ENCODE data around the gene ASB8. TPM values are rescaled to one million over a fixed set of nuclear protein-coding genes. Genes with fewer than 3 reads are reported as not detected.

ASB8 gene, protein sequence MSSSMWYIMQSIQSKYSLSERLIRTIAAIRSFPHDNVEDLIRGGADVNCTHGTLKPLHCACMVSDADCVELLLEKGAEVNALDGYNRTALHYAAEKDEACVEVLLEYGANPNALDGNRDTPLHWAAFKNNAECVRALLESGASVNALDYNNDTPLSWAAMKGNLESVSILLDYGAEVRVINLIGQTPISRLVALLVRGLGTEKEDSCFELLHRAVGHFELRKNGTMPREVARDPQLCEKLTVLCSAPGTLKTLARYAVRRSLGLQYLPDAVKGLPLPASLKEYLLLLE
- total RNA-seq (2013): 34.3 TPM
- polyA plus RNA-seq: 10 to 100 TPM; 23.8 to 50.0 (median 38.4) TPM
- polyA minus RNA-seq: 16.5 and 30.2 TPM in 2 replicates
- total RNA-seq: 6.1 to 19.6 (median 15.8) reads per million in 11 experiments

DNA sequence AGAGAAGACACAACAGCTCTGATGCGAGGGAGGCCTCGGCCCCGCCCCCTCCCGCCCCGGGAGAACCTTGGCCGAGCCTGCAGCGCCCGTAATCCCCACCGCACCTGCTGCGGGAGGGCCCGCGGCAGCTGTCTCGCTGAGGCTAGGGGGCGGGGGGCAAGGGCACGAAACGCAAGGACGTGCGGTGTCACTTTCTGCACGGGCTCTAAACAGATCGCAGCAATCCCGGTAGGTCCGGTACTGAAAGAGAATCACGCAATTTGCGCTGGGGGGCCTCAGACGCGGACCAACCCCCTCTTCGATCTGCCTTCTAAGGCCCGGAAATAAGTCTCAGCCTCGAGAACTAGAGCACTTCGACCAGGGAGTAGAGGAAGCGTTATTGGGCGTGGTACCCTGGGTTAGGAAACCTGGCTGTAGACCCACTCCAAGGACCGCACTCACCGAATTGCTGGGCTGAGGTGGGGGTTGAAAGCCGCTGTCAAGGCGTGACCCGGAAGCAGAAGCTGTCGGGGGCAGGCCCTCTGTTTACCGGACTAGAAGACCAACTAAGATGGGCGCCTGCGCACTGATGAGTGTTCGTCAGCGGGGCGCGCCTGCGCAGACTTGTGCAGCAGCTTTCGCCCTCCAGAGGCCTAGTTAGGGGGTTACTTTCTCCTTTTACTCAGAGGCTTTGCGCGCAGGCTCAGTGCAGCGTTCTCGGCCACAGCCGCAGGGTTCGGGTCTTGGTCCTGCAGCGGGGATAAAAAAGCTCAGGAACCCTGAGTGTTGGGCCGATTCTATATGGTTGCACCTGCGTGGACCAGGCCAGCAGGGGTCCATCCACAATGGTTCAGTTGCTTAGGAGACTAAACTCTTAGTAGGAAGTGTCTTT lies at the start of gene ASB8:
Gene ASB8 (minus strand): TSS at position 498 of the 871 bp plus-strand sequence. CDS start 4,019 bp downstream, outside the sequence.
- WGBS (ENCODE audit: insufficient coverage): under 1% methylated on average over 55 of the region's 56 CpGs
- Histone ChIP-seq H3K4me2 (replicated peaks; ENCODE audit: extremely low read depth, low read length, poor library complexity, severe bottlenecking) (peak within 1 kb of the TSS; percentile 79), H4K20me1 (ENCODE audit: insufficient read depth, low read length) (peaks cover 12% of the 10 kb centered on the region), H2AFZ (ENCODE audit: insufficient read depth, low read depth, low read length, poor library complexity, severe bottlenecking) (peak within 1 kb of the TSS; percentile 94), H3K79me2 (ENCODE audit: insufficient read depth, low read length) (peaks cover 45% of the 10 kb centered on the region), H3K4me1 (ENCODE audit: control insufficient read depth in 1 of 2, insufficient read depth in 2 of 2, low read length in 2 of 2) (peaks cover 13 to 16% of the 10 kb centered on the region in 2 donors), H3K36me3 (replicated peaks in 1 of 2; ENCODE audit: control insufficient read depth in 1 of 2, insufficient read depth in 2 of 2, low read length in 2 of 2) (peaks cover 16 to 18% of the 10 kb centered on the region in 2 donors), H3K27ac (ENCODE audit: low read depth in 1 of 2, low read length in 2 of 2) (peak within 1 kb of the TSS; percentile 74 to 88), H3K9ac (ENCODE audit: insufficient read depth, low read length, poor library complexity, severe bottlenecking) (peak within 1 kb of the TSS; percentile 69), H3K27me3 (ENCODE audit: control insufficient read depth in 2 of 2, insufficient read depth in 2 of 2, low read length in 2 of 2) (no peaks in the 10 kb centered on the region), H3K9me3 (replicated peaks in 1 of 2; ENCODE audit: control insufficient read depth in 1 of 2, insufficient read depth in 1 of 2, low read length in 2 of 2) (no peaks in the 10 kb centered on the region), H3K4me3 (replicated peaks in 1 of 3; ENCODE audit: low read depth in 2 of 3, low read length in 3 of 3) (peak within 1 kb of the TSS; percentile 72 to 84 (median 82))
- peak within 1 kb of the TSS; percentile 89 to 96 for H3K4me3 Mint-ChIP-seq
- intact Hi-C loops (cut with micrococcal nuclease): loop anchor here (2.0 to 10.0 kb wide), 4 partner anchors 42 to 192 kb away; partner anchors contain the start of genes SENP1 (in 2 of the 2) and TMEM106C (in 1 of the 2)
- peaks cover 16 to 24% of the 10 kb centered on the region in 2 donors for H3K36me3 Mint-ChIP-seq
- DNase-seq: peak; percentile 98 to 100 (median 99)
- no peaks in the 10 kb centered on the region for H3K9me3 Mint-ChIP-seq
- H3K4me1 Mint-ChIP-seq: peaks cover 18% of the 10 kb centered on the region
- H3K27ac Mint-ChIP-seq: peak within 1 kb of the TSS; percentile 92 to 96 (median 94)
- no peaks in the 10 kb centered on the region for H3K27me3 Mint-ChIP-seq (ENCODE audit: low read depth in 3 of 3)
- TF ChIP-seq, protein P1, sequence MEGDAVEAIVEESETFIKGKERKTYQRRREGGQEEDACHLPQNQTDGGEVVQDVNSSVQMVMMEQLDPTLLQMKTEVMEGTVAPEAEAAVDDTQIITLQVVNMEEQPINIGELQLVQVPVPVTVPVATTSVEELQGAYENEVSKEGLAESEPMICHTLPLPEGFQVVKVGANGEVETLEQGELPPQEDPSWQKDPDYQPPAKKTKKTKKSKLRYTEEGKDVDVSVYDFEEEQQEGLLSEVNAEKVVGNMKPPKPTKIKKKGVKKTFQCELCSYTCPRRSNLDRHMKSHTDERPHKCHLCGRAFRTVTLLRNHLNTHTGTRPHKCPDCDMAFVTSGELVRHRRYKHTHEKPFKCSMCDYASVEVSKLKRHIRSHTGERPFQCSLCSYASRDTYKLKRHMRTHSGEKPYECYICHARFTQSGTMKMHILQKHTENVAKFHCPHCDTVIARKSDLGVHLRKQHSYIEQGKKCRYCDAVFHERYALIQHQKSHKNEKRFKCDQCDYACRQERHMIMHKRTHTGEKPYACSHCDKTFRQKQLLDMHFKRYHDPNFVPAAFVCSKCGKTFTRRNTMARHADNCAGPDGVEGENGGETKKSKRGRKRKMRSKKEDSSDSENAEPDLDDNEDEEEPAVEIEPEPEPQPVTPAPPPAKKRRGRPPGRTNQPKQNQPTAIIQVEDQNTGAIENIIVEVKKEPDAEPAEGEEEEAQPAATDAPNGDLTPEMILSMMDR (IDR thresholded peaks at IDR 0.05): peak; percentile 57

DNA sequence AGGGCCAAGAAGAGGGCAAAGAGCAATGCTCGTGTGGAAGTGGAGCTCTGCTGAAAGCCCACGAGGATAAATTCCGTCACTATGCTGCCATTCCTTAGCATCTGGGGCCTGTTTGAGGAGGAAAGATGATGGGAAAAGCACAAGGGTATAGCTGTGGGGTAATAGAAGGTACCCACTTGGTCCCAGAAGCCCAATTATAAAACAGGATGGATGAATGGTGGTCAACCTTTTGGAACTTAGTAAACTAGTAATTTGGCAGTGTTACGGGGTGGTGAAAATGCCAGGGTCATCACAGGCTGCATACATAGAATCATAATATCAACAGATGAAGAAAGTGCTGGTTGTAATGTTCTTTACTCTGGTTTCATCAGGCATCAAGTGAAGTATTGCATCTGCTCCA lies 45.9 kb upstream of the ASB8 start, which contains the start of gene OR10AD1:
Gene OR10AD1 (minus strand): TSS at position 101 of the 400 bp plus-strand sequence. CDS start 0 bp downstream, at position 101.
- H3K27ac Mint-ChIP-seq: peak within 1 kb of the TSS in 2 of 7 donors; percentile 48 to 64

More for the DNA sequence above, 45.9 kb upstream of the ASB8 start, which contains the start of gene OR10AD1:
- Histone ChIP-seq H3K27me3 (ENCODE audit: control insufficient read depth in 2 of 2, insufficient read depth in 2 of 2, low read length in 2 of 2) (no peaks in the 10 kb centered on the region), H3K4me1 (ENCODE audit: control insufficient read depth in 1 of 2, insufficient read depth in 2 of 2, low read length in 2 of 2) (peaks cover 32 to 38% of the 10 kb centered on the region in 2 donors), H2AFZ (ENCODE audit: insufficient read depth, low read depth, low read length, poor library complexity, severe bottlenecking) (no peak within 1 kb of the TSS), H3K27ac (ENCODE audit: low read depth in 1 of 2, low read length in 2 of 2) (no peak within 1 kb of the TSS), H3K9ac (ENCODE audit: insufficient read depth, low read length, poor library complexity, severe bottlenecking) (no peak within 1 kb of the TSS), H4K20me1 (ENCODE audit: insufficient read depth, low read length) (no peaks in the 10 kb centered on the region), H3K4me2 (replicated peaks; ENCODE audit: extremely low read depth, low read length, poor library complexity, severe bottlenecking) (no peak within 1 kb of the TSS), H3K36me3 (replicated peaks in 1 of 2; ENCODE audit: control insufficient read depth in 1 of 2, insufficient read depth in 2 of 2, low read length in 2 of 2) (peaks cover 0 to 12% of the 10 kb centered on the region in 2 donors), H3K9me3 (replicated peaks in 1 of 2; ENCODE audit: control insufficient read depth in 1 of 2, insufficient read depth in 1 of 2, low read length in 2 of 2) (peaks cover 15 to 35% of the 10 kb centered on the region in 2 donors), H3K4me3 (replicated peaks in 1 of 3; ENCODE audit: low read depth in 2 of 3, low read length in 3 of 3) (no peak within 1 kb of the TSS), H3K79me2 (ENCODE audit: insufficient read depth, low read length) (peaks cover 23% of the 10 kb centered on the region)
- TF ChIP-seq, protein P1 (IDR thresholded peaks at IDR 0.05): no peak
- peaks cover 42% of the 10 kb centered on the region for H3K4me1 Mint-ChIP-seq
- H3K9me3 Mint-ChIP-seq: peaks cover 25 to 49% (median 39%) of the 10 kb centered on the region in 7 donors
- H3K27me3 Mint-ChIP-seq (ENCODE audit: low read depth in 3 of 3): peaks cover 0 to 2% (median 1%) of the 10 kb centered on the region in 3 donors
- WGBS (ENCODE audit: insufficient coverage): 90% methylated on average over 3 of the region's 4 CpGs
- intact Hi-C loops (cut with micrococcal nuclease): no loop called here
- no peak for DNase-seq
- H3K4me3 Mint-ChIP-seq: no peak within 1 kb of the TSS
- peaks cover 27 to 29% of the 10 kb centered on the region in 2 donors for H3K36me3 Mint-ChIP-seq

Data from CD14-positive monocyte (primary cell).